AG04449 (cell line): ENCODE data around the gene PLS1.

Source experiments
- CTCF ChIA-PET: fragments of 350-600 bp; formaldehyde crosslinking; extraction: SDS; loops from one replicate; lab custom pipeline; 2021; ENCODE audit warnings: antibody characterized with exemption; lab: Yijun Ruan, JAX
- POLR2A ChIA-PET: fragments of 400-600, 350-600 bp; formaldehyde crosslinking; extraction: SDS; loops from one replicate; lab custom pipeline; 2020; ENCODE audit warnings: antibody characterized with exemption, inconsistent platforms; lab: Yijun Ruan, JAX
- DNase-seq: peaks from one replicate; pipeline ENCODE4 v3.0.0-alpha.2; 2010; ENCODE audit warnings: low read depth, low spot score
- H3K4me3 ChIP-seq: 2 replicates; pipeline ENCODE4 v1.5.1; 2011; ENCODE audit warnings: low read depth, mild to moderate bottlenecking, control low read depth, low read length
- TF ChIP-seq, protein P1 (sequence below): IDR thresholded peaks from one replicate; pipeline ENCODE4 v1.5.1; 2011; ENCODE audit warnings: mild to moderate bottlenecking, moderate library complexity, low read length, control low read depth, inconsistent platforms; ENCODE audit not compliant: insufficient read depth; ENCODE audit errors: missing control alignments

PLS1 gene

DNA sequence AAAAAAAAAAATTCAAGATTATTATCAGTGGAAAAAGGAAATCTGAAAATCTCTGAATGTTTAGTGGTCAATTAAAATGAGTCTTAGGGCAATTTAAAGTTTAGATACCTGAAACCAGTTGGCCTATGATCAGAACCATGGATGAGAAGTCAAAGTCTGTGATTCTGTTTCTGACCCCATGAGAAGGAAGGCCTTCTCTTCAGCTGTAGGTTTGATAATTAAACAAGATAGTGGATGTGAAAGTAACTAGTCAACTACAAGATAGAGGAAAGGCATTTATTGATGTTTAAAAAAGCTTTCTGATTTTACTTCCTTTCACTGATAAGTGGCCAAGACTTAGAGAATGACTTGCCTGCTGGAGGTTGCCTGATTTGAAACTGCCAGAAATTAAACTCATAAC is 8.7 kb downstream of the PLS1 start:
- H3K4me3 ChIP-seq = no peak overlapping the region
- ChIA-PET CTCF (interaction anchor here (0.6 kb wide), 1 partner anchor 704 kb away, joined by 3 read pairs; no protein-coding TSS in a partner anchor), POLR2A (no interaction called here)
- DNase-seq = no peak
- TF ChIP-seq, protein P1, sequence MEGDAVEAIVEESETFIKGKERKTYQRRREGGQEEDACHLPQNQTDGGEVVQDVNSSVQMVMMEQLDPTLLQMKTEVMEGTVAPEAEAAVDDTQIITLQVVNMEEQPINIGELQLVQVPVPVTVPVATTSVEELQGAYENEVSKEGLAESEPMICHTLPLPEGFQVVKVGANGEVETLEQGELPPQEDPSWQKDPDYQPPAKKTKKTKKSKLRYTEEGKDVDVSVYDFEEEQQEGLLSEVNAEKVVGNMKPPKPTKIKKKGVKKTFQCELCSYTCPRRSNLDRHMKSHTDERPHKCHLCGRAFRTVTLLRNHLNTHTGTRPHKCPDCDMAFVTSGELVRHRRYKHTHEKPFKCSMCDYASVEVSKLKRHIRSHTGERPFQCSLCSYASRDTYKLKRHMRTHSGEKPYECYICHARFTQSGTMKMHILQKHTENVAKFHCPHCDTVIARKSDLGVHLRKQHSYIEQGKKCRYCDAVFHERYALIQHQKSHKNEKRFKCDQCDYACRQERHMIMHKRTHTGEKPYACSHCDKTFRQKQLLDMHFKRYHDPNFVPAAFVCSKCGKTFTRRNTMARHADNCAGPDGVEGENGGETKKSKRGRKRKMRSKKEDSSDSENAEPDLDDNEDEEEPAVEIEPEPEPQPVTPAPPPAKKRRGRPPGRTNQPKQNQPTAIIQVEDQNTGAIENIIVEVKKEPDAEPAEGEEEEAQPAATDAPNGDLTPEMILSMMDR = no peak

DNA sequence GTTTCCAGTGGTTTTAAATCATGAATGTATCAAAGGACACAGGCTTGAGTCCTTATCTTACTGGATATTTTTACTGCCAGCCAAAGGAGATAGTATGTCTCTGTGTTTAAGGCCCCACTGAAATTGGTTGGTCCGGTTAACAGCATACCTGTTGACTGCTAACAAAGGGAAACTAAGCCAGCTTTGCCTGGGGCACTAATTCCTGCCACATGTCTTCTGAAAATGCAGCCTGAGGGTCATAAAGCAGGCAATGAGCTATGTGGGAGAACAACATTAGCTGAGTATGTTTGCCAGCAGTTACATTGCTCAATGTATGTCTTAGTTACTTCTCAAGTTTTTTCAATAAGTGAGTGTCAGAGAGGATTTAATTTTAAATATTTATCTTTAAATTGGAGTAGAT is 12.4 kb downstream of the PLS1 start:
- CTCF ChIA-PET = no interaction called here
- POLR2A ChIA-PET = no interaction called here

DNA sequence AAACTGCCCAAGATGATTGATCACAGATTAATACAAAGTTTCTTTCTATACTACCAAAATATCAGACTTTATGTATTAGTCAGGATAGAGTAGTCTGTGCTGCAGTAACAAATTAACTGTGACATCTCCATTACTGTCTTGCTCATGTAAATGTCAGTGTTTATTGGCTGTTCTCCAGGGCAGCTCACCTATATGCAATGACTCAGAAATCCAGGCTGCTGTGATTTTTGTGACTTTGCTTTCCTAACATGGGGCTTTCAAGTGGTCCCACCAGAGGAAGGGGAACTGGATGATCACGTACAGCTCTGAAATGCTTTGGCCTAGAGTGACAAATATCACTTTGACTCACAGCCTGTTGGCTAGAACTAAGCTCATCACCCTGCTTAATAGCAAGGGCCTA is 12.9 kb downstream of the PLS1 start:
- no peak for DNase-seq
- ChIA-PET POLR2A (no interaction called here), CTCF (no interaction called here)
- TF ChIP-seq, protein P1 = no peak
- H3K4me3 ChIP-seq = no peak overlapping the region

More for the DNA sequence above, 12.4 kb downstream of the PLS1 start:
- TF ChIP-seq, protein P1 = no peak
- no peak overlapping the region for H3K4me3 ChIP-seq
- peak; percentile 19 for DNase-seq

GRCh38 chr3:142611206-142611605 is 15.0 kb downstream of the PLS1 start:
- ChIA-PET POLR2A (no interaction called here), CTCF (no interaction called here)
- DNase-seq = no peak
- TF ChIP-seq, protein P1 = no peak
- H3K4me3 ChIP-seq = no peak overlapping the region

DNA sequence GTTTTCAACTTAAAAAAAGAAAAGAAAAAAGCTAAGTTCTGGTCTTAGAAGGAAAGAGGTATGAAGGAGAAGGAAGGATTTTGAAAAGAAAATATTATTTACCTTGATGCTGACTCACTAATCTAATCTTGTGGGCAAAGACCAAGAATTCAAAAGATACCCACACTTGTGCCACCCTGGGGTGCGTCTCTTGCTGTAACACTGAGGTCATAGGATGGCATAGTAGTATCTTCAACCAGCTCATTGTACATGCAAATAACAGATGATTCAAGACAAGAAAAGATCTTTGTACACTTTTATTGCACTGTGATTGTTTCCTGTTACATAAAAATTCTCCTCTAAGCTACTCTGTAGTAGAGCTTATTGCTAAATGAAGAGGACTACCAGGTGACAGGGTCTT is 17.3 kb downstream of the PLS1 start:
- H3K4me3 ChIP-seq = no peak overlapping the region
- no peak for DNase-seq
- ChIA-PET POLR2A (no interaction called here), CTCF (interaction anchor here (0.9 kb wide), 1 partner anchor 215 kb away, joined by 3 read pairs; no protein-coding TSS in a partner anchor)
- TF ChIP-seq, protein P1 = no peak

- H3K4me3 ChIP-seq = no peak overlapping the region
- TF ChIP-seq, protein P1 = no peak
- no peak for DNase-seq
- ChIA-PET CTCF (interaction anchor here (0.9 kb wide), 1 partner anchor 214 kb away, joined by 3 read pairs; no protein-coding TSS in a partner anchor), POLR2A (no interaction called here)
Observed at GRCh38 chr3:142614059-142614626, 17.9 kb downstream of the PLS1 start.
